ENCODE data around the gene S100A10. TPM values are rescaled to one million over a fixed set of nuclear protein-coding genes. Genes with fewer than 3 reads are reported as not detected.

S100A10 gene
- total and polyA plus RNA-seq, 4 donors = 7.0 to 99.5 (median 35.4) TPM

DNA sequence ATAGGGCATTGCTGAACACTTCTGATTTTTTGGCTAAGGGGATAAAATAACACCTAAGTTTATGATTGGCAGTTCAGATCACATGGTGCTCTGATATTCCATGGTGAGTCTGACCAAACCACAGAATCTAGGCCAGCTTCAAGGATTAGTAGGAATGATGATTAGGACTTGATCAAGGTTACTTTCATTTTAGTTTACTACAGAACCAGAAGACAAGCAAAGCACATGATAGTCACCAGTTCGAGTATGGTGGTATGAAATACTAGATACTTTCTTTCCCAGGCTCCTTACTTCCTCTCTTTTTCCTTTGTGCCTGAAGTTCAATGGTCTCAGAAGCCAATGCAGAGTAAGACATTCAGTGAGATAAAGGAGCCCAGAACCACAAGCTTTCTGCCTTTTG lies 26.6 kb downstream of the S100A10 start:
- Histone ChIP-seq H3K9ac (ENCODE audit: low read depth in 1 of 2, low read length in 2 of 2) (no peak overlapping the region), H3K9me3 (ENCODE audit: control insufficient read depth in 4 of 4, low read length in 3 of 4) (no peaks in the 10 kb centered on the region), H3K27ac (ENCODE audit: low read depth in 1 of 2, low read length in 2 of 2) (no peak overlapping the region), H3K36me3 (ENCODE audit: control insufficient read depth in 4 of 4, insufficient read depth in 3 of 4, low read depth in 1 of 4, low read length in 3 of 4) (no peaks in the 10 kb centered on the region), H3K4me3 (ENCODE audit: low read depth in 1 of 3, low read length in 3 of 3) (no peak overlapping the region), H3K4me1 (ENCODE audit: control insufficient read depth in 4 of 4, insufficient read depth in 4 of 4, low read length in 3 of 4) (peaks cover 0 to 6% (median 4%) of the 10 kb centered on the region in 4 donors), H3K27me3 (ENCODE audit: control insufficient read depth in 4 of 4, insufficient read depth in 4 of 4, low read length in 3 of 4) (no peaks in the 10 kb centered on the region)
- TF ChIP-seq RXRA (IDR thresholded peaks at IDR 0.05) = no peak
- TF ChIP-seq YY1 (IDR thresholded peaks at IDR 0.05) = no peak
- TF ChIP-seq SP1 (IDR thresholded peaks at IDR 0.05) = no peak
- TF ChIP-seq, protein P1, sequence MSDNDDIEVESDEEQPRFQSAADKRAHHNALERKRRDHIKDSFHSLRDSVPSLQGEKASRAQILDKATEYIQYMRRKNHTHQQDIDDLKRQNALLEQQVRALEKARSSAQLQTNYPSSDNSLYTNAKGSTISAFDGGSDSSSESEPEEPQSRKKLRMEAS (IDR thresholded peaks at IDR 0.05) = no peak
- TF ChIP-seq, protein P2, sequence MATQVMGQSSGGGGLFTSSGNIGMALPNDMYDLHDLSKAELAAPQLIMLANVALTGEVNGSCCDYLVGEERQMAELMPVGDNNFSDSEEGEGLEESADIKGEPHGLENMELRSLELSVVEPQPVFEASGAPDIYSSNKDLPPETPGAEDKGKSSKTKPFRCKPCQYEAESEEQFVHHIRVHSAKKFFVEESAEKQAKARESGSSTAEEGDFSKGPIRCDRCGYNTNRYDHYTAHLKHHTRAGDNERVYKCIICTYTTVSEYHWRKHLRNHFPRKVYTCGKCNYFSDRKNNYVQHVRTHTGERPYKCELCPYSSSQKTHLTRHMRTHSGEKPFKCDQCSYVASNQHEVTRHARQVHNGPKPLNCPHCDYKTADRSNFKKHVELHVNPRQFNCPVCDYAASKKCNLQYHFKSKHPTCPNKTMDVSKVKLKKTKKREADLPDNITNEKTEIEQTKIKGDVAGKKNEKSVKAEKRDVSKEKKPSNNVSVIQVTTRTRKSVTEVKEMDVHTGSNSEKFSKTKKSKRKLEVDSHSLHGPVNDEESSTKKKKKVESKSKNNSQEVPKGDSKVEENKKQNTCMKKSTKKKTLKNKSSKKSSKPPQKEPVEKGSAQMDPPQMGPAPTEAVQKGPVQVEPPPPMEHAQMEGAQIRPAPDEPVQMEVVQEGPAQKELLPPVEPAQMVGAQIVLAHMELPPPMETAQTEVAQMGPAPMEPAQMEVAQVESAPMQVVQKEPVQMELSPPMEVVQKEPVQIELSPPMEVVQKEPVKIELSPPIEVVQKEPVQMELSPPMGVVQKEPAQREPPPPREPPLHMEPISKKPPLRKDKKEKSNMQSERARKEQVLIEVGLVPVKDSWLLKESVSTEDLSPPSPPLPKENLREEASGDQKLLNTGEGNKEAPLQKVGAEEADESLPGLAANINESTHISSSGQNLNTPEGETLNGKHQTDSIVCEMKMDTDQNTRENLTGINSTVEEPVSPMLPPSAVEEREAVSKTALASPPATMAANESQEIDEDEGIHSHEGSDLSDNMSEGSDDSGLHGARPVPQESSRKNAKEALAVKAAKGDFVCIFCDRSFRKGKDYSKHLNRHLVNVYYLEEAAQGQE (IDR thresholded peaks at IDR 0.05) = no peak
- TF ChIP-seq, protein P3, sequence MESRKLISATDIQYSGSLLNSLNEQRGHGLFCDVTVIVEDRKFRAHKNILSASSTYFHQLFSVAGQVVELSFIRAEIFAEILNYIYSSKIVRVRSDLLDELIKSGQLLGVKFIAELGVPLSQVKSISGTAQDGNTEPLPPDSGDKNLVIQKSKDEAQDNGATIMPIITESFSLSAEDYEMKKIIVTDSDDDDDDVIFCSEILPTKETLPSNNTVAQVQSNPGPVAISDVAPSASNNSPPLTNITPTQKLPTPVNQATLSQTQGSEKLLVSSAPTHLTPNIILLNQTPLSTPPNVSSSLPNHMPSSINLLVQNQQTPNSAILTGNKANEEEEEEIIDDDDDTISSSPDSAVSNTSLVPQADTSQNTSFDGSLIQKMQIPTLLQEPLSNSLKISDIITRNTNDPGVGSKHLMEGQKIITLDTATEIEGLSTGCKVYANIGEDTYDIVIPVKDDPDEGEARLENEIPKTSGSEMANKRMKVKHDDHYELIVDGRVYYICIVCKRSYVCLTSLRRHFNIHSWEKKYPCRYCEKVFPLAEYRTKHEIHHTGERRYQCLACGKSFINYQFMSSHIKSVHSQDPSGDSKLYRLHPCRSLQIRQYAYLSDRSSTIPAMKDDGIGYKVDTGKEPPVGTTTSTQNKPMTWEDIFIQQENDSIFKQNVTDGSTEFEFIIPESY (IDR thresholded peaks at IDR 0.05) = no peak
- TF ChIP-seq TAF1 (conservative IDR thresholded peaks at IDR 0.05) = no peak
- TF ChIP-seq GABPA (IDR thresholded peaks at IDR 0.05 in 1 of 2, conservative IDR thresholded peaks at IDR 0.05 in 1 of 2) = no peak
- no peak for TF ChIP-seq EGR1 (IDR thresholded peaks at IDR 0.05; ENCODE audit: low read depth in 2 of 2)
- 71% methylated on average over 1 of the region's 1 CpG for whole genome bisulfite sequencing
- DNase-seq (ENCODE audit: low spot score) = no peak

DNA sequence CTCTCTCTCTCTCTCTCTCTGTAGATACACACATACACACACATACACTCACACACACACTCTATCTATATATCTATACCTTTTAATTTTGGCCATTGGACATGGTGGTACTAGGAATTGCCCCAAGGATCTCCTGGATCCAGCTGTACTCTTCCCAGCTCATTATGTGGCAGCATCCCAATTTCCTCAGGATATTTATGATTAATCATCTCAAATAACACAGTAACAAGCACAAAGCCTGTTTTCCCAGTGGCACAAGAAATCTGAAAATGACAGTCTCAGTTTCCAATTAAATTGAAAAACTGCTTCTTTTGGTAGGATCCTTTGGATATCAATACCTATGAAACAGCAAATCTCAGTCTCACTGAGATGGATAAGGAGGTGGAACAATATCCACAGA lies 27.6 kb downstream of the S100A10 start:
- H3K9ac ChIP-seq (ENCODE audit: low read depth in 1 of 2, low read length in 2 of 2) = no peak overlapping the region
- no peaks in the 10 kb centered on the region for H3K27me3 ChIP-seq (ENCODE audit: control insufficient read depth in 4 of 4, insufficient read depth in 4 of 4, low read length in 3 of 4)
- DNase-seq (ENCODE audit: low spot score) = no peak
- H3K9me3 ChIP-seq (ENCODE audit: control insufficient read depth in 4 of 4, low read length in 3 of 4) = no peaks in the 10 kb centered on the region
- TF ChIP-seq GABPA (IDR thresholded peaks at IDR 0.05 in 1 of 2, conservative IDR thresholded peaks at IDR 0.05 in 1 of 2) = no peak
- TF ChIP-seq YY1 (IDR thresholded peaks at IDR 0.05) = no peak
- TF ChIP-seq, protein P1 (IDR thresholded peaks at IDR 0.05) = no peak
- H3K36me3 ChIP-seq (ENCODE audit: control insufficient read depth in 4 of 4, insufficient read depth in 3 of 4, low read depth in 1 of 4, low read length in 3 of 4) = no peaks in the 10 kb centered on the region
- no peak overlapping the region for H3K4me3 ChIP-seq (ENCODE audit: low read depth in 1 of 3, low read length in 3 of 3)
- H3K27ac ChIP-seq (ENCODE audit: low read depth in 1 of 2, low read length in 2 of 2) = no peak overlapping the region
- peaks cover 3 to 6% (median 5%) of the 10 kb centered on the region in 4 donors for H3K4me1 ChIP-seq (ENCODE audit: control insufficient read depth in 4 of 4, insufficient read depth in 4 of 4, low read length in 3 of 4)

DNA sequence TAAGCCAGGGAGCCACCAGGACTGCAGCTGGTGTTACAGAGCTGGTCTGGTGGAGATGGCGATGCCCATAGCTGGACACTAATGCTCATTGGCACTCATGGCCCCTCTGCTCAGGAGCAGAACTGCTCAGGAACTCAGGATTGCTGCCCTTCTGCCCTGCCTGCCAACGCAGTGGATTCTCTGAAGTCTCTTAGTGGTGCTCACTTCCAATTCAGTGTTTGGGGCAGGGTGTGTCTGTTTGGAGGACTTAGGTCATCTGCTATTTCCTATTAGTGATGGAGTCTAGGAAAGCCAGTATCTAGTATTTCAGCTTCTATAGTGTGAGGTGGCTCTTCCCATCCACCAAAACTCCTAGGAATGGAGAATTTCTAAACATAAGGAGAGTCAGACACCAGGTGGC lies 29.1 kb downstream of the S100A10 start:
- Histone ChIP-seq H3K36me3 (ENCODE audit: control insufficient read depth in 4 of 4, insufficient read depth in 3 of 4, low read depth in 1 of 4, low read length in 3 of 4) (no peaks in the 10 kb centered on the region), H3K4me1 (ENCODE audit: control insufficient read depth in 4 of 4, insufficient read depth in 4 of 4, low read length in 3 of 4) (peaks cover 3 to 13% (median 5%) of the 10 kb centered on the region in 4 donors), H3K9me3 (ENCODE audit: control insufficient read depth in 4 of 4, low read length in 3 of 4) (no peaks in the 10 kb centered on the region), H3K4me3 (ENCODE audit: low read depth in 1 of 3, low read length in 3 of 3) (no peak overlapping the region), H3K27ac (ENCODE audit: low read depth in 1 of 2, low read length in 2 of 2) (no peak overlapping the region), H3K27me3 (ENCODE audit: control insufficient read depth in 4 of 4, insufficient read depth in 4 of 4, low read length in 3 of 4) (no peaks in the 10 kb centered on the region), H3K9ac (ENCODE audit: low read depth in 1 of 2, low read length in 2 of 2) (no peak overlapping the region)
- DNase-seq (ENCODE audit: low spot score) = no peak
- TF ChIP-seq, protein P1 (IDR thresholded peaks at IDR 0.05) = no peak
- TF ChIP-seq TAF1 (conservative IDR thresholded peaks at IDR 0.05) (no peak), RAD21 (IDR thresholded peaks at IDR 0.05) (no peak), YY1 (IDR thresholded peaks at IDR 0.05) (no peak), NR2F2 (IDR thresholded peaks at IDR 0.05) (no peak)
- TF ChIP-seq, protein P3 (IDR thresholded peaks at IDR 0.05) = no peak
- TF ChIP-seq, protein P2 (IDR thresholded peaks at IDR 0.05) = no peak
- 84% methylated on average over 2 of the region's 2 CpGs for WGBS
